GM21786 (cell line): ENCODE measurements around the gene LRRC46.

Source experiments
- ATAC-seq: cut with Tn5 transposase; IDR thresholded peaks from one replicate; pipeline ENCODE4 v1.9.1; 2021; ENCODE audit not compliant: unreplicated experiment

Gene LRRC46

DNA sequence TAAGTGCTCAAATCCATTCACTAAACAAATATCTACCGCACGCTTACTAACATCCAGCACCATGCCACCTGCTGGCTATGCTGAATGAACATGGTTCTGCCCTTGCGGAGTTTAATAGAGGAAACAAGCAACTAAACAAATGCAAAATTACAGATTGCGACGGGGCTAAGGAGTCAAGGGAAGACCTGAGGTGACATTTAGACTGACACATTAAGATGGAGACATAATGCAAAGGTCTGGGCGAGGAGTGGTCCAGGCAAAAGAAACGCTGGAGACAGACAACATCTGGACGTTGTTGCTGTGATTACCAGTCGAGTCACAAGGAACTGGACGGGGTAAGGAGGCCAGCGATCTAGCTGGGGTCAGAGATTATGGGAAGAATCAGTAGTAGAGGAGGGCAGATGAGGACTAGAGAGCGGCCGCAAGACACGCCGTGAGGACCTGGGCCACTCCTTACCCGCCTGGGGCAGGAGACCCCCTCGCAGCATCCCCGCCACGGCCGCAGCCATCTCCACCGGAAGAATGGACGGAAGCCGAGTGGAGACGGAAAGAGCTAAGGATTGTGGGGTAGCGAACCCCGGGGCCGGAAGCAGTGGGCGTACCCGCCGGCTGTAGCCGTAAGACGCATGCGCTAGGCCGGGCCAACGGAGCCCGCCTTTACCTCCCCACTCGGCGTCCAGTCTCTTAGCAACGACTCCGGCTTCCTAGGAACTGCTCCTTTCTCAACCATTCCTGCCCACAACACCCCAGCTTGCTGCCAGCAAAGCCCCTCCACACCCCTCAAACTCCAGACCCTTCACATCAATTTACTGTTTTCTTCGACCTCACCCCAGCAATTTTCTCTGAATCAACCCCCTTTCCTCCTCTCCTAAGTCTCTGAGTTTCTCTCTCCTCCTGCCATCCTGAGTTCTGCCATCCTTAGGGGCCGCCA lies at the start of gene LRRC46, which contains the start of gene MRPL10:
Gene LRRC46 (plus strand): TSS at position 668 of the 931 bp plus-strand sequence. CDS start 320 bp downstream, outside the sequence.
Gene MRPL10 (minus strand): TSS at position 539 of the 931 bp plus-strand sequence. CDS start 30 bp downstream, at position 509.
- peak; percentile 85 for ATAC-seq

DNA sequence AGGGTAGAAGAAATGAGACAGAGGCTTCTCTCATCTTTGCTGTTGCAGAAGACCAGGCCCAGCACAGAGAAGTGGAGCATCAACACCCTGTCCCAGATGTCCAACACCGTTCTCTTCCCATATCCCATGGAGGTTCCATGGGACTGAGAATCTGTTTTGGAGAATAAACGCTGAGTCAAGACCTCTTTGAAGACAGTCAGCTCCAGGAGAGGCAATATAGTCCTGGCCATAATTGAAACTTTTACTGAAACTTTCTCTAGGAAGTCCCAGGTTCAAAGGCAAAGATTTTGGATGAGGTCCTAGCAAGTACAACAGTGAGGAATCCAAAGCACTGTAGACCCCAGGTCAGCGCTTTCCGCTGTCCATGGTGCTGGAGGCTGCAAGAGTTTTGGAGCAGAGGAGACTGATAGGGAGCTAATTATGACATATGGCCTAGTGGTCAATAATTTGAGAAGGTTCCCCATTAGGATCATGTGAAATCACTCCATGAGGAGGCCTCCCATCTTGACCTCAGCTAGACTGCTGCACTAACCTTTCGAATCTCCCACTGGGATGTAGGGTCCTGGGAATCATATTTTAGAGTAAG lies 45.8 kb upstream of the LRRC46 start:
- ATAC-seq: no peak

GRCh38 chr17:47789611-47790561 lies 41.6 kb upstream of the LRRC46 start:
- no peak for ATAC-seq

- ATAC-seq: no peak
These were observed 40.4 kb upstream of the LRRC46 start for GRCh38 chr17:47791025-47791424.

DNA sequence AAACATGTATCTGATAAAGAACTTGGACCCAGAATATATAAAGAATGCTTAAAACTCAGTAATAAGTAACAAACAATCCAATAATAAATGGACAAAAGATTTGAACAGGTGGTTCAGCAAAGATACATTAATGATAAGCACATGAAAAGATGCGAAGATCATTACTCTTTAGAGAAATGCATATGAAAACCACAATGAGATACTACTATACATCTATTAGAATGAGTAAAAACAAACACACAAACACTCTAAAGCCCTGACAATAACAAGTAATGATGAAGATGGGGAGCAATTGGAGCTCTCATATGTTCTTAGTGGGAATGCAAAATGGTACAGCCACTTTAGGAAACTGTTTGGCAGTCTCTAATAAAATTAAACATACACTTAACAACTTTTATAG lies 39.0 kb upstream of the LRRC46 start:
- no peak for ATAC-seq

DNA sequence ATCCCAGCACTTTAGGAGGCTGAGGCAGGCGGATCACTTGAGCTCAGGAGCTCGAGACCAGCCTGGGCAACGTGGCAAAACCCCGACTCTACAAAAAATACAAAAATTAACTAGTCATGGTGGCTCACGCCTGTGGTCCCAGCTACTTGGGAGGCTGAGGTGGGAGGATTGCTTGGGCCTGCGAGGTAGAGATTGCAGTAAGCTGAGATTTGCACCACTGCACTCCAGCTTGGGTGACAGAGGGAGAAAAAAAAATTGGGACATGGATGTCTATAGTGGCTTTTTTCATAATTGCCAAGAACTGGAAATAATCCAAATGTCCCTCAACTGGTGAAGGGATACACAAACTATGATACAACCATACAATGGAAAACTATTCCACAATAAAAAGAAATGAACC lies 38.5 kb upstream of the LRRC46 start:
- no peak for ATAC-seq

- no peak for ATAC-seq
These were observed 33.7 kb upstream of the LRRC46 start for GRCh38 chr17:47797797-47798196.

GRCh38 chr17:47800686-47801085 lies 30.8 kb upstream of the LRRC46 start:
- no peak for ATAC-seq

DNA sequence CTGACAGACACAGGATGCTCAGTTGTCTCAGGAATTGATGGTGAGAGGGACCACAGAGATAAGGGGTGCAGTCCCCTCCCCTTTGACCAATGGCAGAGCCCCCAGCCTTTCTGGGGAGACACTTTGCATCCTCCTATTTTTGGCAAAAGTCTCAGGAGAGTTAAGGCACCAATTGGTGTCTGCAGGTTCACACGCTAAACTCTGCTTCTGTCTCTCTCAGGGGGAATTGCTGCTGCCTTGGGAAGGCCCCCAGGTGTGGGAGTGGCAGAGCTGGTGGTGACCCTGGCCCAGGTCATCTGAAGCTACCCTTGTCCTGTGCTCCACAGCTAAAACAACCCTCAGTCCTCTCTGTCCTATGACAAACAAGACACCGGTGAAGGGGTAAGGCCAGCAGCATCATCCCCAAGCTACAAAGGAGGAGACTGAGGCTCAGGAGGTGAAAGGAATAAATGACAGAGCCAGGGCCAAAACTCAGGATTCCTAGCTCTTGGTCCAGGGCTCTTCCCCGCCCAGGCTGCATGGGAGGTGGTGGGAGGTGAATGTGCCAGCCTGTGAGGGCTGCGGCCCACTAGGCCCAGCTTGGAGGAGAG lies 30.2 kb upstream of the LRRC46 start:
- no peak for ATAC-seq

- no peak for ATAC-seq
These were observed 29.6 kb upstream of the LRRC46 start for GRCh38 chr17:47801906-47802305.

DNA sequence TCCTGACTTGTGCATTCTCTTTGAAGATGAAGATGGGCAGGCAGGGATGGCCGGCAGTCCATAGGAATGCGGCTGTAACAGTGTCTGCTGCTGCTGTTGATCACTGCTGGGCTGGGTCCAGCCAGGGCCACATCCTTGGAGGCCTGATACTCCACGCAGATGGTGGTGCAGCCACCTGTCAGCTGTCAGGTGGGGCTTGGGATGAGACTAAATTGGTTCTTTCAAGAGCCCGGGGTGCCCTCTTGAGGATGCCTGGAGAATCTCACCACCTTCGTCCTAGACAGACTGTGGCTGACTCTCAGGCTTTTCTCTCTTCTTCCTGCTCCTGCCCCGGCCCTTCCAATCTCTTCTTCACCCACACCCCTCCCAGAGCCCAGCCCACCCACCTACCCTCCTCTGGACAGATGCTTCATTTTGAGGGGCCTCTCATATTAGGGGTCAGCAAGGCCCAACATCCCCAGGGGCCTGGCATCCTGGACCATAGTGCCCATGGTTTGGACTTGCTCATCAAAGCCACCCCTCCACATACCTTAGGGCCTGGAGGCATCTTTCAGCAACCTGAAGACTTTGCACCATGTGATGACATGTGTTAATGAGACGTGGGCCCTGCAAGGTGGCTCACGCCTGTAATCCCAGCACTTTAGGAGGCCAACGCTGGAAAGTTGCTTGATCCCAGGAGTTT lies 29.0 kb upstream of the LRRC46 start:
- ATAC-seq: peak; percentile 55

- ATAC-seq: no peak
These were observed 28.3 kb upstream of the LRRC46 start for GRCh38 chr17:47803201-47803600.

GRCh38 chr17:47803751-47804150 lies 27.7 kb upstream of the LRRC46 start:
- ATAC-seq: no peak

DNA sequence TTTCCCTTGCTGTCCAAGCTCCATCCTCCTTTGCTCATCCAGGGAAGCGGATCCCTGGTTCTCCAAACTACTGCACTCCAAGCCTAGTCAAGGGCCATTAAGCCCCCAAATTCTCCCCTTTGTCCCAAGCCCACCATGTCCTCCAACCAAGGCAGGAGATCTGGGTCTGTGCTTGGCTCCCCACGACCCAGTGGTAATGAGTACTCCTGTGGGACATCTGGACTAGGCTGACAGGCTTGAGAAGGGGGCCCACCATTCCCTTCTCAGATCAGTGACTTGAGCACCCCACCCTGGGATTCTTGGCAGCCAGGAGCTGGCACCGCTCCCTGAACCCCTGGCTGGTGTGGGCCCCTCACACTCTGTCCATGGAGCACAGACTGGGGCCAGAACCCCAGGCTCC lies 27.0 kb upstream of the LRRC46 start:
- ATAC-seq: no peak

GRCh38 chr17:47806026-47806912 lies 25.2 kb upstream of the LRRC46 start:
- no peak for ATAC-seq

DNA sequence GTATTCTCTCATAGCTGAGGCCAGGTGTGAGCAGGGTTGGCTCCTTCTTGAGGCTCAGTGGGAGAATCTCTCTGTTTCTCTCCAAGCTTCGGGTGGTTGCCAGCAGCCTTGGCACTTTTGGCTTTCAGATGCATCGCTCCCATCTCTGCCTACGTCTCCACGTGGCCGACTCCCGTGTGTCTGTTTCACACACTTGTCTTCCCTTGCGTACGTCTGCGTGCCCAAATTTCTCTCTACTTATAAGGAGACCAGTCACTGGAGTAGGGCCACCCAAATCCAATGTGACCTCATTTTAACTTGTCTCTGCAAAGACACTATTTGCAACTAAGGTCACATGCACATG lies 24.6 kb upstream of the LRRC46 start:
- ATAC-seq: no peak

GRCh38 chr17:47807421-47807820 lies 24.0 kb upstream of the LRRC46 start:
- no peak for ATAC-seq

GRCh38 chr17:47808036-47808829 lies 23.2 kb upstream of the LRRC46 start:
- ATAC-seq: no peak
